Measurements from ENCODE around the gene MED29. TPM values are rescaled to one million over a fixed set of nuclear protein-coding genes. Genes with fewer than 3 reads are reported as not detected.
A peak's percentile ranks its signal among the peaks of the same experiment; 100 is the strongest.

Gene MED29
- total RNA-seq, 4 donors from 2014 or later, result 25.4 to 52.8 (median 41.0) TPM

- peak in 1 of 3 donors; percentile 53 for DNase-seq
Measured at GRCh38 chr19:39428283-39429112, 37.3 kb downstream of the MED29 start.

DNA sequence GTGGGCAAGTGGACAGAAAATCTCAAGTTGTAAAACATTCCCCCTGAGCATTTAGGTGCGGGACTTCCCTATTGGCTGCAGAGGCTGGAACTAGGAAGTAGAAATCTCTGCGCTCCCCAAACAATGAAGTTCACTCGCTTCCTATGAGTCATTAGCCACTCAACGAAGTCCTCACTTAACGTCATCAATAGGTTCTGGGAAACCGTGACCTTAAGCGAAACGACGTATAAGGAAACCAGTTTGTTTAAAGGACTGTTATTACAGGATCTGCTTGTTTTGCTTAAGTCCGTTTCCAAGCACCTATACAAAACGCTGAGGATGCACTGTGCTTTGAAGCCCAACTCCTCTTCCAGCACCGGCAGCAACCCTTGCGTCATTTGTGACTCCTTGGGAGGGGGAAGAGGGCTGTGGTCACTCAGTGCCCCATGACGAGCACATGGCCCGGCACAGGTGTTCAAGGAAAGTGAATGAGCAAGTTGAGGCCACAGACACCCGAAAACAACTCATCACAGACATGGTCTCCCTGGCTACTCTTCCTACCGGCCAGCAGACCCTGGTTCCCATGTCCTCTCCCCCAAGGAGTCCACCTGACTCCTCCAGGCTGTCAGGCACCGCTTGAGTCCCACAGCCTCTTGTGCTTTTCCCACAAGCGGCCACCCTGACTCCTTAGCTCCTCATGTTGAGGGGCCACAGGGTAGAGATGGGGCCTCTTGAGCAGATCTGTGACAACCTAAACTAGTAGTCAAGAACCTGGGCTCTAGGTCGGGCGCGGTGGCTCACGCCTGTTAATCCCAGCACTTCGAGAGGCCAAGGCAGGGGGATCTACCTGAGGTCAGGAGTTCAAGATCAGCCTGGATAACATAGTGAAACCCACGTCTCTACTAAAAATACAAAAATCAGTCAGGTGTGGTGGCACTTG lies 39.8 kb downstream of the MED29 start:
- TF ChIP-seq, protein P1, sequence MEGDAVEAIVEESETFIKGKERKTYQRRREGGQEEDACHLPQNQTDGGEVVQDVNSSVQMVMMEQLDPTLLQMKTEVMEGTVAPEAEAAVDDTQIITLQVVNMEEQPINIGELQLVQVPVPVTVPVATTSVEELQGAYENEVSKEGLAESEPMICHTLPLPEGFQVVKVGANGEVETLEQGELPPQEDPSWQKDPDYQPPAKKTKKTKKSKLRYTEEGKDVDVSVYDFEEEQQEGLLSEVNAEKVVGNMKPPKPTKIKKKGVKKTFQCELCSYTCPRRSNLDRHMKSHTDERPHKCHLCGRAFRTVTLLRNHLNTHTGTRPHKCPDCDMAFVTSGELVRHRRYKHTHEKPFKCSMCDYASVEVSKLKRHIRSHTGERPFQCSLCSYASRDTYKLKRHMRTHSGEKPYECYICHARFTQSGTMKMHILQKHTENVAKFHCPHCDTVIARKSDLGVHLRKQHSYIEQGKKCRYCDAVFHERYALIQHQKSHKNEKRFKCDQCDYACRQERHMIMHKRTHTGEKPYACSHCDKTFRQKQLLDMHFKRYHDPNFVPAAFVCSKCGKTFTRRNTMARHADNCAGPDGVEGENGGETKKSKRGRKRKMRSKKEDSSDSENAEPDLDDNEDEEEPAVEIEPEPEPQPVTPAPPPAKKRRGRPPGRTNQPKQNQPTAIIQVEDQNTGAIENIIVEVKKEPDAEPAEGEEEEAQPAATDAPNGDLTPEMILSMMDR (IDR thresholded peaks at IDR 0.05), result no peak
- no peak for TF ChIP-seq POLR2A (IDR thresholded peaks at IDR 0.05)
- H3K27ac ChIP-seq, result peak overlapping the region; percentile 64 to 83 (median 72)
- H3K4me3 ChIP-seq, result peak overlapping the region in 1 of 4 donors; percentile 2
- peaks cover 0 to 27% (median 0%) of the 10 kb centered on the region in 3 donors for H3K36me3 ChIP-seq
- peaks cover 0 to 37% (median 19%) of the 10 kb centered on the region in 4 donors for H3K4me1 ChIP-seq
- peak in 2 of 3 donors; percentile 48 to 75 for DNase-seq
- no peaks in the 10 kb centered on the region for H3K9me3 ChIP-seq
- H3K27me3 ChIP-seq, result no peaks in the 10 kb centered on the region

More at GRCh38 chr19:39428283-39429112, 37.3 kb downstream of the MED29 start:
- no peak for TF ChIP-seq POLR2A (IDR thresholded peaks at IDR 0.05)
- TF ChIP-seq, protein P1 (IDR thresholded peaks at IDR 0.05), result no peak
- H3K9me3 ChIP-seq, result no peaks in the 10 kb centered on the region
- H3K4me3 ChIP-seq, result no peak overlapping the region
- peaks cover 0 to 19% (median 8%) of the 10 kb centered on the region in 4 donors for H3K4me1 ChIP-seq
- no peaks in the 10 kb centered on the region for H3K27me3 ChIP-seq
- H3K36me3 ChIP-seq, result peaks cover 0 to 18% (median 0%) of the 10 kb centered on the region in 3 donors
- peak overlapping the region; percentile 28 to 86 (median 58) for H3K27ac ChIP-seq

DNA sequence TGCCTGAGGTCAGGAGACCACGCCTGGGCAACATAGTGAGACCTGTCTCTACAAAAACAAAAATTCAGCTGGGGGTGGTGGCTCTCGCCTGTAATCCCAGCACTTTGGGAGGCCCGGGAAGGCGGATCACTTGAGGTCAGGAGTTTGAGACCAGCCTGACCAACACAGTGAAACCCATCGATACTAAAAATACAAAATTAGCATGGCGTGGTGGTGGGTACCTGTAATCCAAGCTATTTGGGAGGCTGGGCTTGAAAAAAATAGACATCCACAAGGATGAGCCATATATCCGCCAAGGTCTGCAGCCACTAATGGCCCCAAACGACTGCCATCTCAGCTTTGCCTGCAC lies 41.5 kb downstream of the MED29 start:
- no peaks in the 10 kb centered on the region for H3K9me3 ChIP-seq
- H3K4me1 ChIP-seq, result peaks cover 0 to 42% (median 19%) of the 10 kb centered on the region in 4 donors
- no peak overlapping the region for H3K27ac ChIP-seq
- no peaks in the 10 kb centered on the region for H3K27me3 ChIP-seq
- TF ChIP-seq POLR2A (IDR thresholded peaks at IDR 0.05), result no peak
- TF ChIP-seq, protein P1 (IDR thresholded peaks at IDR 0.05), result no peak
- no peak for DNase-seq
- H3K4me3 ChIP-seq, result no peak overlapping the region
- peaks cover 0 to 27% (median 0%) of the 10 kb centered on the region in 3 donors for H3K36me3 ChIP-seq

- peak in 1 of 3 donors; percentile 43 for DNase-seq
- Histone ChIP-seq H3K9me3 (no peaks in the 10 kb centered on the region), H3K27me3 (no peaks in the 10 kb centered on the region), H3K4me1 (peaks cover 0 to 40% (median 19%) of the 10 kb centered on the region in 4 donors), H3K36me3 (peaks cover 0 to 27% (median 0%) of the 10 kb centered on the region in 3 donors), H3K27ac (no peak overlapping the region), H3K4me3 (no peak overlapping the region)
- TF ChIP-seq POLR2A (IDR thresholded peaks at IDR 0.05), result no peak
- TF ChIP-seq, protein P1 (IDR thresholded peaks at IDR 0.05), result no peak
Measured at GRCh38 chr19:39433480-39434079, 42.4 kb downstream of the MED29 start.

Data from Peyer's patch (tissue), 4 donors.